Type B pancreatic cell (in vitro differentiated cells): ENCODE results near the gene KCNQ2. TPM values are rescaled to one million over a fixed set of nuclear protein-coding genes. Genes with fewer than 3 reads are reported as not detected.
"Not testable (repeated sequence)": the region's sequence is repeated elsewhere in the genome, so short reads cannot be mapped to it uniquely, and the experiment has no call there.

ENCODE experiments used
- DNase-seq: peaks from one replicate; pipeline ENCODE4 v3.0.0; 2021; ENCODE audit warnings: mixed read lengths; ENCODE audit not compliant: unreplicated experiment; ENCODE audit errors: extremely low spot score
- H3K27ac Mint-ChIP-seq: 2 replicates; pipeline ENCODE4 v1.8.0; 2021; ENCODE audit warnings: mild to moderate bottlenecking, mixed read lengths
- H3K27me3 Mint-ChIP-seq: 2 replicates; pipeline ENCODE4 v1.8.0; 2021; ENCODE audit warnings: mixed read lengths
- H3K36me3 Mint-ChIP-seq: 2 replicates; pipeline ENCODE4 v1.8.0; 2021; ENCODE audit warnings: mixed read lengths
- H3K4me1 Mint-ChIP-seq: one replicate; pipeline ENCODE4 v1.8.0; 2021; ENCODE audit warnings: mixed read lengths; ENCODE audit not compliant: unreplicated experiment
- H3K4me3 Mint-ChIP-seq: 2 replicates; pipeline ENCODE4 v1.8.0; 2021; ENCODE audit warnings: mild to moderate bottlenecking, mixed read lengths
- H3K9me3 Mint-ChIP-seq: 2 replicates; pipeline ENCODE4 v1.8.0; 2021; ENCODE audit warnings: mixed read lengths
- total RNA-seq: library from RNA; stranded (reverse); gene quantifications from 2 replicates; pipeline ENCODE4 v1.2.1, GENCODE V29; 2021; ENCODE audit warnings: low replicate concordance
- TF ChIP-seq, protein P1 (sequence below): fragments of 200-600 bp; sonication (generic); conservative IDR thresholded peaks from 2 replicates; pipeline ENCODE4 v1.5.0; 2021; ENCODE audit warnings: antibody characterized with exemption, mild to moderate bottlenecking

KCNQ2 gene
- total RNA-seq, 1 donor from 2014 or later = 47.3 TPM

DNA sequence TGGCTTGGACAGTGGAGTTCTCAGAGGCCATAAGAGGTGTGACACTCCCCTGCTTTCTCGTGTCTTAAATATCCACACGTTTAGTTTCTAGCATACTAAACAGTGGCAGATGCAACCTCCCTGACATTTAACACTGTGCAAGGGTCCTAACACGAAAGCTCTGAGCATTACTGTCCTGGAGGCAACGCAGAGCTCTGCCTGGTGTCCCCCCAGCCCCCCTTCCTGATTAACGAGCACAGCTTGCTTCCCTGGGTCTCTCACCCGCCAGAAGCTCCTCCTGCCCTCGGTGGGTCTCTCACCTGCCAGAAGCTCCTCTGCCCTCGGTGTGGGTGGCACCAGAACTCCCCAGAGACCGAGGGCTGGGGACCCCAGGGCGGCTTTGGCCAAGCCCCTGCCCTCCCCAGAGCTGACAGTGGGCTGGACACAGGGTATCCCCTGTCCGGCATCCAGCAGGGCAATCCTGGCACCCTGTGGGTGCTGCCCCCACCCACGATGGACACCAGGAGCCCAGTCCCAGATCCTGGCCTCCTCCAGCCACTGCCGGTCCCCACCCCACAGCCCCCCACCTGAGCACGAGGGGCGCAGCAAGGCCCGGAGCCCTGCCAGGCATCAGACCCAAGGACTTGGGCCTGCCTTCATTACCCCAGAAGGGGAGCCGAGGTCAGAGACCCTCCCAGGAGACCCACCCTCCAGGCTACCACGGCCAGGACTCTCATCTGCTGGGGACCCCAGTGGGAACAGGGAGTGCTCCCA is 12.4 kb upstream of the KCNQ2 start:
- TF ChIP-seq, protein P1, sequence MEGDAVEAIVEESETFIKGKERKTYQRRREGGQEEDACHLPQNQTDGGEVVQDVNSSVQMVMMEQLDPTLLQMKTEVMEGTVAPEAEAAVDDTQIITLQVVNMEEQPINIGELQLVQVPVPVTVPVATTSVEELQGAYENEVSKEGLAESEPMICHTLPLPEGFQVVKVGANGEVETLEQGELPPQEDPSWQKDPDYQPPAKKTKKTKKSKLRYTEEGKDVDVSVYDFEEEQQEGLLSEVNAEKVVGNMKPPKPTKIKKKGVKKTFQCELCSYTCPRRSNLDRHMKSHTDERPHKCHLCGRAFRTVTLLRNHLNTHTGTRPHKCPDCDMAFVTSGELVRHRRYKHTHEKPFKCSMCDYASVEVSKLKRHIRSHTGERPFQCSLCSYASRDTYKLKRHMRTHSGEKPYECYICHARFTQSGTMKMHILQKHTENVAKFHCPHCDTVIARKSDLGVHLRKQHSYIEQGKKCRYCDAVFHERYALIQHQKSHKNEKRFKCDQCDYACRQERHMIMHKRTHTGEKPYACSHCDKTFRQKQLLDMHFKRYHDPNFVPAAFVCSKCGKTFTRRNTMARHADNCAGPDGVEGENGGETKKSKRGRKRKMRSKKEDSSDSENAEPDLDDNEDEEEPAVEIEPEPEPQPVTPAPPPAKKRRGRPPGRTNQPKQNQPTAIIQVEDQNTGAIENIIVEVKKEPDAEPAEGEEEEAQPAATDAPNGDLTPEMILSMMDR = no peak
- peaks cover 37% of the 10 kb centered on the region for H3K27me3 Mint-ChIP-seq

DNA sequence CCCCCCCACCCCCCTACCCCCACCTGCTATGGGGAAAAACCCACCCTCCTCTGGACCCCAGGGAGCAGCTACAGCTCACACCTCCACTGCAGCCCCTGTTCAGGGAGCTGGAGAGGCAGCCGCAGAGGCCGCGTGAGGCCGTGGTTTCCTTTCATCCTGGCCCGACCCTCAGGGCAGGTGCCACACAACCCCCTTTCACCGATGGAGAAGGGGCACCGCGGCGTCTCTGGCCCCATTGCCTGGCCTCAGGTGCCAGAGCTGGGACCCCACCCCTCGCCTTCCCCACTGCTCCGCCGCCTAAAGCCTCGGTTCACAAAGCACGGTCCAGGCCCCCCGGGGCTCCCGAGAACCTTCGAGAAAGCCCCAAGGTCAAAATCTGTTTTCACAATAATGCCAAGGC is 11.8 kb upstream of the KCNQ2 start:
- no peak overlapping the region for H3K4me3 Mint-ChIP-seq
- H3K27me3 Mint-ChIP-seq = peaks cover 34% of the 10 kb centered on the region
- H3K4me1 Mint-ChIP-seq = peaks cover 4% of the 10 kb centered on the region
- H3K9me3 Mint-ChIP-seq = no peaks in the 10 kb centered on the region
- TF ChIP-seq, protein P1 = no peak
- no peak for DNase-seq
- no peak overlapping the region for H3K27ac Mint-ChIP-seq
- no peaks in the 10 kb centered on the region for H3K36me3 Mint-ChIP-seq

More for the DNA sequence above, 12.4 kb upstream of the KCNQ2 start:
- no peaks in the 10 kb centered on the region for H3K36me3 Mint-ChIP-seq
- H3K4me3 Mint-ChIP-seq = no peak overlapping the region
- H3K27ac Mint-ChIP-seq = no peak overlapping the region
- peaks cover 4% of the 10 kb centered on the region for H3K4me1 Mint-ChIP-seq
- DNase-seq = no peak
- no peaks in the 10 kb centered on the region for H3K9me3 Mint-ChIP-seq

DNA sequence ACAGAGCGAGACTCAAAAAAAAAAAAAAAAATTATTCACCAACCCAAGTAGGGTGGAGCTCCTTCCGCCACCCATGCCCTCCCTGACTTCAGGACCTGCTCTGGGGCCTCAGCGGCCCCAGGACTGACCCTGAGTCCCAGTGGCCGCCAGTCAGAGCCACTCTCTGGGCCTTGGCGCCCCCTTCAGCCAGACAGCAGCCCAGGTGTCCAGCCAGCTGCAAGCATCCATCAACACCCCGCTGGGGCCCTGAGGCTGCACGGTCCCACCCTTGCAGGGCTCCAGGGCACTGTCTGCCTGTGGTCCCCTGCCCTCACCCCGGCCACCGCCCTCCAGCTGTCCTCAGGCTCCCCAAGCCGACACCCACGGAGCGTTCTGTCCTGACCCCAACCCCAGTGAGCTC is 11.4 kb upstream of the KCNQ2 start:
- Mint-ChIP-seq H3K36me3 (no peaks in the 10 kb centered on the region), H3K4me3 (no peak overlapping the region), H3K27ac (no peak overlapping the region), H3K9me3 (no peaks in the 10 kb centered on the region), H3K27me3 (peaks cover 30% of the 10 kb centered on the region), H3K4me1 (peaks cover 4% of the 10 kb centered on the region)
- DNase-seq = no peak
- TF ChIP-seq, protein P1 = no peak

DNA sequence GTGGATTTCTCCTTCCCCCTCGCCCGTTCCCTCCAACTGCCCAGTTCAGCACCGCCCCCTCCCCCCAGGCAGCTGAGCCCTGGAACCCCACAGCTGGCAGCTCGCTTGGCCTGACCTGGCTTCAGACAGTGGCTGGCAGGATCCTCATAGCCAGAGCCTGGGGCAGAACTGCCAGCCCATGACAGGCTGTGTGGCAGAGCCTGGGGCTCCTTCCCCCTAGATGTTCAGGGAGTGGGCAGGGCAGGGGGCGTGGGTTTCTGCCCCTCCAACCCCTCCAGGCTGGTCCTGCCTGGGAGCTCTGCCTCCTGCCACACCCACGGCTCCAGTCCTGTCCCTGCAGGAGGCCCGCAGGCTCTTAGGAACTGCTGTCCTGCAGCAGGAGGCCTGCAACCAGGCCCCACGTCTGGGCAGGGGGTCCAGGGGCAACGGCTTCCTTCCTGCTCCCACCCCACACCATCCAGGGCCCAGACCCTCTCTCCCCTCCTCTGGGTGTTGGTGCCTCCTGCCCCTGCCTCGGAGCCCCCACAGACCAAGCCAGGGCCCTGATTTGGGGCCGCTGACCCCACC is 9.6 kb upstream of the KCNQ2 start:
- TF ChIP-seq, protein P1 = no peak
- Mint-ChIP-seq H3K27me3 (peaks cover 34% of the 10 kb centered on the region), H3K4me3 (no peak overlapping the region), H3K4me1 (peaks cover 4% of the 10 kb centered on the region), H3K36me3 (no peaks in the 10 kb centered on the region), H3K27ac (no peak overlapping the region), H3K9me3 (no peaks in the 10 kb centered on the region)
- DNase-seq = no peak

DNA sequence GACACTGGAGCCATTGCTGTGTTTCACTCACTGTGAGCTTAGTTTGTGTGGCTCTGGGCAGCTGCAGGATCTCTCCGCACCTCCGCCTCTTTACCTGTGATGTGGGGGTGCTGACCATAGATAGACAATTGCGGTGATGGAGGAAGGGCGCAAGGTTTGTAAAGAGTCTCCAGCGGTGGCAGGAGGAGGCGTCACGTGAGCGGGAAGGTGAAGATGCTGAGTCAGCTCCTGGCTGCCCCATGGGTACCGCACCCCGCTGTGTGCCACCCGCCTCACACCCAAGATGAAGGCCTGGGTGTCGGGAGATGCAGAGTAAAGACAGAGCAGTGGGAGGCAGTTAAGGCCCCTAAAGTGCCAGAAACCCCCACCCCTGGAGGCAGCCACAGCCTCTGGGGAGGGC is 9.0 kb upstream of the KCNQ2 start:
- no peak for DNase-seq
- H3K36me3 Mint-ChIP-seq = no peaks in the 10 kb centered on the region
- H3K27ac Mint-ChIP-seq = no peak overlapping the region
- no peaks in the 10 kb centered on the region for H3K9me3 Mint-ChIP-seq
- peaks cover 4% of the 10 kb centered on the region for H3K4me1 Mint-ChIP-seq
- TF ChIP-seq, protein P1 = no peak
- H3K4me3 Mint-ChIP-seq = no peak overlapping the region
- H3K27me3 Mint-ChIP-seq = peaks cover 39% of the 10 kb centered on the region

DNA sequence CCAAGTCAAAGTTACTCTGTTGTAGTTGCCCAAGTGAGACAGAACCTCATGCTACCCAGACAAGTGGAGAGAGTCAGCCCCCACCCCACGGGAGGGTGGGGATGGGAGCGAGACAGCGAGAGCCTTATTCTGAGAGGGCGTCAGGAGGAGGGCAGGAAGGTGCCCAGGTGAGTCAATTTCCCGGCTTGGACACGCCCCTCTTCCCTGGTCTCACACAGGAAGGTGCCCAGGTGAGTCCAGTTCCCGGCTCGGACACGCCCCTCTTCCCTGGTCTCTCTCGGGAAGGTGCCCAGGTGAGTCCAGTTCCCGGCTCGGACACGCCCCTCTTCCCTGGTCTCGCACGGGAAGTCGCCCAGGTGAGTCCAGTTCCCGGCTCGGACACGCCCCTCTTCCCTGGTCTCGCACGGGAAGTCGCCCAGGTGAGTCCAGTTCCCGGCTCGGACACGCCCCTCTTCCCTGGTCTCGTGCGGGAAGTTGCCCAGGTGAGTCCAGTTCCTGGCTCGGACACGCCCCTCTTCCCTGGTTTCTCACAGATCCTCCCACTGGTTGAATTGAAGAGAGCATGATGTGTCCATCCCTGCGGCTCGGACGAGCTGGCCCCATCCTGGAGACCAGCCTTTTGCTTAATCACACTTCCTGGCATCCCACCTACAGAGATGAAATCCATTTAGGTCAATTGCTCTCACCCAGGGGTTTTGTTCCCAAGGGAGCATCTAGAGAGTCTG is 7.4 kb upstream of the KCNQ2 start:
- not testable (repeated sequence) for H3K27ac Mint-ChIP-seq, H3K4me3 Mint-ChIP-seq

More for the DNA sequence above, 7.4 kb upstream of the KCNQ2 start:
- not testable (repeated sequence) for H3K9me3 Mint-ChIP-seq, DNase-seq, H3K36me3 Mint-ChIP-seq, H3K4me1 Mint-ChIP-seq
- peaks cover 42% of the 10 kb centered on the region for H3K27me3 Mint-ChIP-seq
